NT2/D1 (cell line): Measurements from ENCODE around the gene L2HGDH.

Experiments used
- YY1 ChIP-seq: IDR thresholded peaks from 2 replicates; pipeline ENCODE4 v1.6.1; 2011; ENCODE audit not compliant: insufficient read length, insufficient read depth
- ZNF274 ChIP-seq: IDR thresholded peaks from 2 replicates; pipeline ENCODE4 v1.6.1; 2011; ENCODE audit warnings: mild to moderate bottlenecking, low read depth, low read length

DNA sequence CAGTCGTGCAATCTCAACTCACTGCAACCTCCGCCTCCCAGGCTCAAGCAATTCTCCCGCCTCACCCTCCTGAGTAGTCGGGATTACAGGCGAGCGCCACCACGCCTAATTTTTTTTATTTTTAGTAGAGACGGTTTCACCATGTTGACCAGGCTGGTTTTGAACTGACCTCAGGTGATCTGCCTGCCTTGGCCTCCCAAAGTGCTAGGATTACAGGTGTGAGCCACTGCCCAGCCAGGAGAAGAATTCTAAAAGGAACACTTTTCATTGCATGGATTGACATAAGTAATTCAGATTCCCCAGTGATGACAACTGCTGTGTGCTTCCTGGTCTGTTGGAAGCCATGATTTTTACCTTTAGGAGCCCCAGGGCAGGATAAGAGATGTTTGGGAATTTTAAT lies 22.2 kb upstream of the L2HGDH start:
- TF ChIP-seq ZNF274 (no peak), YY1 (no peak)
